NCI-H2171 treated with DMSO at 0.1 percent for 48 hours (cell line): Measurements from ENCODE around the gene STARD13.

ENCODE experiments used
- DNase-seq: peaks from one replicate; lab custom pipeline; 2025; lab: John Stamatoyannopoulos, UW

Gene STARD13

GRCh38 chr13:33275916-33276315 lies 9.6 kb downstream of the STARD13 start:
- DNase-seq: no peak

GRCh38 chr13:33274264-33274663 lies 11.3 kb downstream of the STARD13 start:
- DNase-seq: no peak

GRCh38 chr13:33272531-33273124 lies 12.9 kb downstream of the STARD13 start:
- no peak for DNase-seq

- no peak for DNase-seq
Observed at GRCh38 chr13:33271759-33272158, 13.8 kb downstream of the STARD13 start.

- DNase-seq: no peak
Observed at GRCh38 chr13:33270895-33271538, 14.5 kb downstream of the STARD13 start.

- DNase-seq: no peak
Observed at GRCh38 chr13:33265607-33266006, 19.9 kb downstream of the STARD13 start.

- DNase-seq: no peak
Observed at GRCh38 chr13:33265133-33265532, 20.4 kb downstream of the STARD13 start.

GRCh38 chr13:33264620-33264978 lies 21.0 kb downstream of the STARD13 start:
- no peak for DNase-seq

GRCh38 chr13:33263976-33264619 lies 21.5 kb downstream of the STARD13 start:
- no peak for DNase-seq

- no peak for DNase-seq
Observed at GRCh38 chr13:33263484-33263883, 22.1 kb downstream of the STARD13 start.

- no peak for DNase-seq
Observed at GRCh38 chr13:33262997-33263396, 22.6 kb downstream of the STARD13 start.

GRCh38 chr13:33262594-33262993 lies 23.0 kb downstream of the STARD13 start:
- DNase-seq: no peak

GRCh38 chr13:33262062-33262487 lies 23.5 kb downstream of the STARD13 start:
- DNase-seq: no peak

GRCh38 chr13:33261387-33262061 lies 24.0 kb downstream of the STARD13 start:
- DNase-seq: no peak

GRCh38 chr13:33260168-33261098 lies 25.1 kb downstream of the STARD13 start:
- DNase-seq: no peak

- DNase-seq: no peak
Observed at GRCh38 chr13:33259296-33259695, 26.3 kb downstream of the STARD13 start.

GRCh38 chr13:33258808-33259193 lies 26.8 kb downstream of the STARD13 start:
- DNase-seq: no peak

- no peak for DNase-seq
Observed at GRCh38 chr13:33257841-33258807, 27.4 kb downstream of the STARD13 start.

- DNase-seq: no peak
Observed at GRCh38 chr13:33256148-33256840, 29.3 kb downstream of the STARD13 start.

- DNase-seq: no peak
Observed at GRCh38 chr13:33252135-33252534, 33.4 kb downstream of the STARD13 start.
